SH-SY5Y (cell line): ENCODE results near the gene BLCAP.

Source experiments
- GATA2 ChIP-seq: IDR thresholded peaks from 2 replicates; pipeline ENCODE4 v1.6.1; 2011; ENCODE audit warnings: mild to moderate bottlenecking, low read depth, low read length
- GATA3 ChIP-seq: IDR thresholded peaks from 2 replicates; pipeline ENCODE4 v1.6.1; 2011; ENCODE audit warnings: low read depth, mild to moderate bottlenecking, low read length, moderate library complexity

- TF ChIP-seq GATA3, result no peak
- TF ChIP-seq GATA2, result no peak
These were observed 52.4 kb downstream of the BLCAP start for GRCh38 chr20:37475252-37475651.
